ENCODE data around the gene C1QB. TPM values are rescaled to one million over a fixed set of nuclear protein-coding genes. Genes with fewer than 3 reads are reported as not detected.

Gene C1QB
- total and polyA plus RNA-seq, 2 of the 4 experiments (the other 2 are of a cell fraction), result not detected

Small RNA genes within 50 kb of the gene (microRNA-seq; reads per million reads assigned to microRNA genes)
- gene MIR6127 (ENCODE audit: insufficient read depth in 1 of 2, insufficient read length in 1 of 2, unreplicated experiment in 1 of 2), result 0 reads per million in 2 experiments

Small RNA genes within 50 kb of the gene (small RNA-seq; reads per million reads assigned to genes)
- gene MIR6127, result 0 reads per million in 5 experiments

Other genes with a start within 250 kb of the C1QB start
- 8.9 and 9.7 TPM in 2 replicates for gene ZBTB40, start 201.4 kb upstream of the C1QB start, total RNA-seq (2012; rRNA removed)
- 5.2 and 6.0 TPM in 2 replicates for gene ZBTB40, start 201.4 kb upstream of the C1QB start, polyA plus RNA-seq (2012; rRNA removed)
- not detected in 2 replicates for gene EPHA8, start 89.7 kb upstream of the C1QB start, total RNA-seq (2012; rRNA removed)
- gene EPHA8, start 89.7 kb upstream of the C1QB start, polyA plus RNA-seq (2012; rRNA removed), result not detected in 2 replicates
- not detected in 2 replicates for gene C1QA, start 16.6 kb upstream of the C1QB start, total RNA-seq (2012; rRNA removed)
- not detected in 2 replicates for gene C1QA, start 16.6 kb upstream of the C1QB start, polyA plus RNA-seq (2012; rRNA removed)
- gene C1QC, start 9.6 kb upstream of the C1QB start, total RNA-seq (2012; rRNA removed), result not detected in 2 replicates
- gene C1QC, start 9.6 kb upstream of the C1QB start, polyA plus RNA-seq (2012; rRNA removed), result not detected in 2 replicates
- 54.7 and 58.8 TPM in 2 replicates for gene EPHB2, start 57.6 kb downstream of the C1QB start, total RNA-seq (2012; rRNA removed)
- gene EPHB2, start 57.6 kb downstream of the C1QB start, polyA plus RNA-seq (2012; rRNA removed), result 52.3 and 53.6 TPM in 2 replicates